HFFc6 (cell line): ENCODE results near the gene EHHADH. TPM values are rescaled to one million over a fixed set of nuclear protein-coding genes. Genes with fewer than 3 reads are reported as not detected.
"Not testable (repeated sequence)": the region's sequence is repeated elsewhere in the genome, so short reads cannot be mapped to it uniquely, and the experiment has no call there.

Experiments used
- DNase-seq: peaks from one replicate; pipeline ENCODE4 v3.0.0-alpha.2; 2018
- H3K27ac Mint-ChIP-seq: 2 replicates; pipeline ENCODE4 v1.8.0; 2020; ENCODE audit warnings: mild to moderate bottlenecking, mixed read lengths
- H3K27me3 Mint-ChIP-seq: 2 replicates; pipeline ENCODE4 v1.8.0; 2021; ENCODE audit warnings: mild to moderate bottlenecking, moderate library complexity, mixed read lengths; ENCODE audit not compliant: insufficient read depth
- H3K36me3 Mint-ChIP-seq: 2 replicates; pipeline ENCODE4 v1.8.0; 2021; ENCODE audit warnings: low read depth, mixed read lengths
- H3K4me1 Mint-ChIP-seq: 2 replicates; pipeline ENCODE4 v1.8.0; 2020; ENCODE audit warnings: low read depth, mixed read lengths
- H3K4me3 Mint-ChIP-seq: 2 replicates; pipeline ENCODE4 v1.8.0; 2020; ENCODE audit warnings: mild to moderate bottlenecking, moderate library complexity, mixed read lengths
- H3K9me3 Mint-ChIP-seq: 2 replicates; pipeline ENCODE4 v1.8.0; 2020; ENCODE audit warnings: mild to moderate bottlenecking, mixed read lengths
- CTCF ChIP-seq: fragments of 200-600 bp; sonication (generic); IDR thresholded peaks from 2 replicates; pipeline ENCODE4 v1.5.0; 2021; ENCODE audit warnings: antibody characterized with exemption, mild to moderate bottlenecking
- long read RNA-seq: library from polyadenylated mRNA; unstranded; transcript quantifications from one replicate; pipeline ENCODE4 v2.0.0, GENCODE V29; 2019
- total RNA-seq, 6 experiments: library from RNA; stranded (reverse); fragmentation: NEBNext Ultra II Directional; extraction: Animal tissue kit (Norgen Biotek cat#: 25700); gene quantifications; 2 replicates in 1 of 6; 3 replicates in 5 of 6; pipeline ENCODE4 v1.2.3, GENCODE V29; 2021

The EHHADH gene
- 1 to 10 TPM; 4.2 to 7.4 (median 6.4) TPM for total RNA-seq
- long read RNA-seq, partial matches to known transcripts: 0 of 6 reads
- long read RNA-seq, other reads (novel, unspliced or antisense): 2 of 6 reads

- Mint-ChIP-seq H3K4me1 (peaks cover 22% of the 10 kb centered on the region), H3K4me3 (peak within 1 kb of the TSS; percentile 88), H3K36me3 (no peaks in the 10 kb centered on the region), H3K9me3 (peaks cover 8% of the 10 kb centered on the region; the same call in 1 of the 2 replicates), H3K27ac (peak within 1 kb of the TSS; percentile 56), H3K27me3 (peaks cover 3% of the 10 kb centered on the region)
- no peak for TF ChIP-seq CTCF
- DNase-seq: peak; percentile 28
Observed at GRCh38 chr3:185253645-185254410, at the start of gene EHHADH. TSS of gene EHHADH (minus strand) at chr3:185254049. CDS start at chr3:185254022, 27 bp downstream.

- H3K9me3 Mint-ChIP-seq, H3K36me3 Mint-ChIP-seq, H3K27me3 Mint-ChIP-seq, DNase-seq: not testable (repeated sequence)
- peak overlapping the region; percentile 59 for H3K27ac Mint-ChIP-seq
- H3K4me3 Mint-ChIP-seq: peak overlapping the region; percentile 13; the same call in 1 of the 2 replicates
- peaks cover 19% of the 10 kb centered on the region for H3K4me1 Mint-ChIP-seq
Observed at GRCh38 chr3:185299918-185300426, 46.1 kb upstream of the EHHADH start.

- peak overlapping the region; percentile 90 for H3K27ac Mint-ChIP-seq
- no peaks in the 10 kb centered on the region for H3K27me3 Mint-ChIP-seq
- H3K36me3 Mint-ChIP-seq: no peaks in the 10 kb centered on the region
- H3K4me1 Mint-ChIP-seq: peaks cover 19% of the 10 kb centered on the region
- no peak overlapping the region for H3K4me3 Mint-ChIP-seq
- DNase-seq: no peak
- TF ChIP-seq CTCF: no peak
- no peaks in the 10 kb centered on the region for H3K9me3 Mint-ChIP-seq
Observed at GRCh38 chr3:185297867-185298266, 44.0 kb upstream of the EHHADH start.

GRCh38 chr3:185292238-185292637 is 38.4 kb upstream of the EHHADH start:
- no peaks in the 10 kb centered on the region for H3K4me1 Mint-ChIP-seq
- no peak for TF ChIP-seq CTCF
- peaks cover 5% of the 10 kb centered on the region; the same call in 1 of the 2 replicates for H3K36me3 Mint-ChIP-seq
- no peaks in the 10 kb centered on the region for H3K9me3 Mint-ChIP-seq
- H3K4me3 Mint-ChIP-seq: no peak overlapping the region
- no peak overlapping the region for H3K27ac Mint-ChIP-seq
- no peaks in the 10 kb centered on the region for H3K27me3 Mint-ChIP-seq
- DNase-seq: no peak

GRCh38 chr3:185290266-185290665 is 36.4 kb upstream of the EHHADH start:
- Mint-ChIP-seq H3K4me3 (no peak overlapping the region), H3K27ac (no peak overlapping the region), H3K4me1 (no peaks in the 10 kb centered on the region), H3K27me3 (no peaks in the 10 kb centered on the region), H3K9me3 (no peaks in the 10 kb centered on the region), H3K36me3 (peaks cover 5% of the 10 kb centered on the region; the same call in 1 of the 2 replicates)
- no peak for TF ChIP-seq CTCF
- DNase-seq: no peak

GRCh38 chr3:185283374-185283935 is 29.6 kb upstream of the EHHADH start:
- no peak for TF ChIP-seq CTCF
- no peaks in the 10 kb centered on the region for H3K9me3 Mint-ChIP-seq
- H3K27ac Mint-ChIP-seq: peak overlapping the region; percentile 93
- H3K4me3 Mint-ChIP-seq: peak overlapping the region; percentile 100
- peaks cover 33% of the 10 kb centered on the region for H3K4me1 Mint-ChIP-seq
- H3K36me3 Mint-ChIP-seq: no peaks in the 10 kb centered on the region
- 0 out of 2 replicates have a peak, but pooled peaks cover 1% of the 10 kb centered on the region for H3K27me3 Mint-ChIP-seq
- DNase-seq: no peak
